ENCODE measurements around the gene PRKAG2.

- TF ChIP-seq CTCF (IDR thresholded peaks at IDR 0.05) (no peak), ZFX (IDR thresholded peaks at IDR 0.05; ENCODE audit: borderline replicate concordance) (no peak)
These were observed 22.2 kb downstream of the PRKAG2 start for GRCh38 chr7:151854720-151855071.
